AG04450 (cell line): ENCODE data around the gene YPEL2. TPM values are rescaled to one million over a fixed set of nuclear protein-coding genes. Genes with fewer than 3 reads are reported as not detected.

Experiments used
- CTCF ChIA-PET: fragments of 300-600, 350-600 bp; formaldehyde crosslinking; extraction: SDS; loops from one replicate; lab custom pipeline; 2022; ENCODE audit warnings: antibody characterized with exemption, inconsistent platforms; lab: Charles Lee
- POLR2A ChIA-PET: fragments of 350-600 bp; formaldehyde crosslinking; extraction: SDS; loops from one replicate; lab custom pipeline; 2021; ENCODE audit warnings: antibody characterized with exemption, inconsistent platforms; lab: Yijun Ruan, JAX
- DNase-seq: peaks from one replicate; pipeline ENCODE4 v3.0.0-alpha.2; 2011; ENCODE audit warnings: low read depth, low spot score
- H3K27ac ChIP-seq: one replicate; pipeline ENCODE4 v1.5.1; 2012; ENCODE audit warnings: low read depth, low read length, control low read depth
- H3K27me3 ChIP-seq: one replicate; pipeline ENCODE4 v1.6.0; 2012; ENCODE audit warnings: low read length; ENCODE audit not compliant: control insufficient read depth, insufficient read depth
- H3K4me3 ChIP-seq: 2 replicates; pipeline ENCODE4 v1.5.1; 2011; ENCODE audit warnings: mild to moderate bottlenecking, low read depth, low read length, control low read depth
- H3K9me3 ChIP-seq: 2 replicates; pipeline ENCODE4 v1.5.1; 2012; ENCODE audit warnings: low read length; ENCODE audit not compliant: control insufficient read depth, insufficient read depth
- polyA plus RNA-seq: library from polyadenylated mRNA; depleted of rRNA; stranded (reverse); fragments of >200 nt; gene quantifications from 2 replicates; pipeline ENCODE4 v1.2.3, GENCODE V29; 2011
- TF ChIP-seq, protein P1 (sequence below): IDR thresholded peaks from 2 replicates; pipeline ENCODE4 v1.5.1; 2011; ENCODE audit warnings: low read depth, low read length, control low read depth, inconsistent platforms

The YPEL2 gene
- polyA plus RNA-seq, 1 experiment, result 7.7 TPM

DNA sequence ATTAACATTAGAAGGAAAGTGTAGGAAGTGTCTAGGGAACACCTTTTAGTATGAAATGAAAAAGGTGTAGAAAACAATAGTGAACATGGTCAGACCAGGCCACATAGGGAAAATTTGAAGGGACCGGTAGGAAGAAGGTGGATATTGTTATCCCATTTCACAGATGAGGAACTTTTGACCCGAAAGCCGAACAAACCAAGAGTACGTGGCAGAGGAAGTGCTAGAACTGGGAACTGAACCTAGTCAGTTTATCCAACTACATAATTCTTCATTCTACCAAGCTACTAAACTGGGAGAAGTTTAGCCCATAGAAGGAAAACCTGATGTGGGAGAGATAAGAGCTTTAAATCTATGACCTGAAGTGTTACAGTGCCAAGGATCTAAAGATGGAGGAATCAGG lies 43.2 kb downstream of the YPEL2 start:
- no peak overlapping the region for H3K27ac ChIP-seq
- no peak overlapping the region for H3K4me3 ChIP-seq
- CTCF ChIA-PET, result interaction anchor here (1.1 kb wide), 1 partner anchor 67 kb away, joined by 3 read pairs; no protein-coding TSS in a partner anchor
- TF ChIP-seq, protein P1, sequence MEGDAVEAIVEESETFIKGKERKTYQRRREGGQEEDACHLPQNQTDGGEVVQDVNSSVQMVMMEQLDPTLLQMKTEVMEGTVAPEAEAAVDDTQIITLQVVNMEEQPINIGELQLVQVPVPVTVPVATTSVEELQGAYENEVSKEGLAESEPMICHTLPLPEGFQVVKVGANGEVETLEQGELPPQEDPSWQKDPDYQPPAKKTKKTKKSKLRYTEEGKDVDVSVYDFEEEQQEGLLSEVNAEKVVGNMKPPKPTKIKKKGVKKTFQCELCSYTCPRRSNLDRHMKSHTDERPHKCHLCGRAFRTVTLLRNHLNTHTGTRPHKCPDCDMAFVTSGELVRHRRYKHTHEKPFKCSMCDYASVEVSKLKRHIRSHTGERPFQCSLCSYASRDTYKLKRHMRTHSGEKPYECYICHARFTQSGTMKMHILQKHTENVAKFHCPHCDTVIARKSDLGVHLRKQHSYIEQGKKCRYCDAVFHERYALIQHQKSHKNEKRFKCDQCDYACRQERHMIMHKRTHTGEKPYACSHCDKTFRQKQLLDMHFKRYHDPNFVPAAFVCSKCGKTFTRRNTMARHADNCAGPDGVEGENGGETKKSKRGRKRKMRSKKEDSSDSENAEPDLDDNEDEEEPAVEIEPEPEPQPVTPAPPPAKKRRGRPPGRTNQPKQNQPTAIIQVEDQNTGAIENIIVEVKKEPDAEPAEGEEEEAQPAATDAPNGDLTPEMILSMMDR, result no peak
- H3K27me3 ChIP-seq, result no peaks in the 10 kb centered on the region
- H3K9me3 ChIP-seq, result no peaks in the 10 kb centered on the region
- POLR2A ChIA-PET, result no interaction called here
- no peak for DNase-seq

DNA sequence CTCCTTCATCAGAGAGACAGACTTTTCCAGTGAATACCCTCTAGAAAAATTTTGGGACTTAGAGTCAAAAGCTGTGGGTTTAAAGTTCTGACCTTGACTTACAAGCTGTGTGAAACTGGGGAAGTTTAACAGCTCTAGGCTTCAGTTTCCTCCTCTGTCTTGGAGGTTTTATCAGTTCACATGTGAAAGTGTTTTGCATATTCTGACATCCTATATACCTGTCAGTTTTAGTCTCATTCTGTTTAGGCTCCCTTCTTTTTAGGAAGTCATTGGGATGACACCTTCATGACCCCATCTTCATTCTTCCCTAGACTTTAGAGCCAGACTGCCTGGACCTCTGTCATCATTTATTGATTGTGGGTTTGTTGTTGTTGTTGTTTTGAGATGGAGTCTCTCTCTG lies 44.4 kb downstream of the YPEL2 start:
- TF ChIP-seq, protein P1, result no peak
- no peak overlapping the region for H3K27ac ChIP-seq
- DNase-seq, result no peak
- no peaks in the 10 kb centered on the region for H3K27me3 ChIP-seq
- ChIA-PET POLR2A (interaction anchor here (0.6 kb wide), 1 partner anchor 12 kb away, joined by 5 read pairs; no protein-coding TSS in a partner anchor), CTCF (interaction anchor here (0.8 to 1.1 kb wide), 2 partner anchors 46 to 65 kb away, joined by 3 to 4 read pairs; no protein-coding TSS in a partner anchor)
- no peaks in the 10 kb centered on the region for H3K9me3 ChIP-seq
- no peak overlapping the region for H3K4me3 ChIP-seq

DNA sequence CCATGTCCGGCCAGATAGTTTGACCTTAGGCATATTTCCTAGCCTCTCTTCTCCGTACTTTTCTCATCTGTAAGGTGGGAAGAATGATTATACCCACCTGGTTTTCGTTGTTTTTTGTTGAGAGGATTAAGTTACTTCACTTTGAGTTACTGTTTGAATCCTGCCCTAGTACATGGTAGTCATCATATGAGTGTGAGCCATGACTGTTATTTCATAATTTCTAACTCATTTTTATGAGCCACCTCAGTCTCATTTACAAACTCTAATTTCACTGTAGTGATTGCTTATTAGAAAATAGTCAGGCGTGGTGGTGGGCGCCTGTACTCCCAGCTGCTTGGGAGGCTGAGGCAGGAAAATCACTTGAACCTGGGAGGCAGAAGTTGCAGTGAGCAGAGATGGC lies 45.1 kb downstream of the YPEL2 start:
- ChIA-PET CTCF (interaction anchor here (1.1 kb wide), 1 partner anchor 65 kb away, joined by 4 read pairs; no protein-coding TSS in a partner anchor), POLR2A (interaction anchor here (0.6 kb wide), 1 partner anchor 10 kb away, joined by 3 read pairs; no protein-coding TSS in a partner anchor)
- TF ChIP-seq, protein P1, result no peak
- Histone ChIP-seq H3K9me3 (no peaks in the 10 kb centered on the region), H3K27me3 (no peaks in the 10 kb centered on the region), H3K4me3 (no peak overlapping the region), H3K27ac (no peak overlapping the region)
- DNase-seq, result no peak

DNA sequence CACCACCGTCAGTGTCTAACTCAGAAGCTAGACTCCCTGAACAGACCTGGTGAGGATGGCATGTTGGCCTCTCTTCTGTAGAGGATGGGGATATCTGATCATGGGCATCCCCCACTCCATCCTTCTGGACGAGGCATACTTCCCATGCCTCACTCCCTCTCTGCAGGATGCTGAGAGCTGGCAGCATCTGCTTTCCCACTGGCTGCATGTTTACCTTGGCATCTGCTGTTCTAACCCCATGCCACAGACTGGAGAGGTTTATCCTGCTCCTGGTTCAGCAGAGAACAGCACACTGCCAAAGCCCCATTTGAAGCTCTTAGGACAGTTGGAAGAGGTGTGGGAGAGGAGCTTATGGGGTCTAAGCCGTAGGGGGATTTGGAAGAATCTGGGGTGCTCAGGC lies 46.0 kb downstream of the YPEL2 start:
- Histone ChIP-seq H3K27ac (no peak overlapping the region), H3K9me3 (no peaks in the 10 kb centered on the region), H3K27me3 (no peaks in the 10 kb centered on the region), H3K4me3 (no peak overlapping the region)
- TF ChIP-seq, protein P1, result no peak
- DNase-seq, result no peak
- POLR2A ChIA-PET, result interaction anchor here (0.7 kb wide), 1 partner anchor 10 kb away, joined by 3 read pairs; no protein-coding TSS in a partner anchor
- CTCF ChIA-PET, result interaction anchor here (1.1 kb wide), 1 partner anchor 64 kb away, joined by 4 read pairs; no protein-coding TSS in a partner anchor

DNA sequence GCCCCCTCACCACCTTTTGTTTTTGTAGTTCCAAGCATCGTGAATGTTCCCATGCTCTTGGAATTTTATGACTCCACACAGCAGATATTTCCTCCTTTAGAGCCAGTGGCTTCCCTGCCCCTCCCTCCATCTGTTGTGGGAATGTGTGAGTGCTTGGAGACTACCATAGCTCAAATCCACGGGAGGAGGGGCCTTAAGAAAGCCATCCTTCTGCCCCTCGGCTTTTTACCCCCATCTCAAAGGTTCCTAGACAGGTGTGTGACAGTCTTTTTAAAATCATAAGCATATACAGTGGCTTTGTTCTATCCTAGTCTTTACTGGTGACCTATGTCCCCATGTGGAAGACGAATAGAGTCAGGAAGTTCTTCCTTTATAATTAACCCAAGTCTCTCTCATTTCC lies 47.2 kb downstream of the YPEL2 start:
- H3K4me3 ChIP-seq, result no peak overlapping the region
- DNase-seq, result peak; percentile 47
- no peaks in the 10 kb centered on the region for H3K27me3 ChIP-seq
- TF ChIP-seq, protein P1, result no peak
- H3K9me3 ChIP-seq, result no peaks in the 10 kb centered on the region
- POLR2A ChIA-PET, result interaction anchor here (0.6 to 1.9 kb wide), 2 partner anchors 16 to 46 kb away, joined by 5 to 6 read pairs; no protein-coding TSS in a partner anchor
- CTCF ChIA-PET, result interaction anchor here (1.5 to 1.6 kb wide), 2 partner anchors 49 to 63 kb away, joined by 3 read pairs; no protein-coding TSS in a partner anchor
- peak overlapping the region; percentile 52 for H3K27ac ChIP-seq
